Measurements from ENCODE around the gene SLC38A7.
A peak's percentile ranks its signal among the peaks of the same experiment; 100 is the strongest.

The SLC38A7 gene

DNA sequence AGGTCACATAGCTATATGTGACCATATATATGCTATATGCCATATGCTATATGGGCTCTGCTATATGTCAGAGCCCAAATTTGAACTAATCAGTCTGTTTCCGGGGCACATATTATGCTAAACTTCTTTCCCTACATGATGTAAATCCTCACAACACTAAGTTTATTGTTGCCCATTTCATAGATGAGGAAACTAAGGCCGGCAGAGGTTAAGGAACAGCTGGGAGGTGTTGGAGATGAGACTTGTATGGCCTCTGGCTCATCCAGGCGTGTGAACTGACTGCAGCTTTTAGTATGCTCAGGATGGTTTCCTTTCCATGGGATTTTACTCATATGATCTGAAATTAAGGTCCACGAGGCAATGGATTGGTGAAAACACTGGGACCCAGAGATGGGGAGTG, 37.5 kb downstream of the SLC38A7 start:
- no peak overlapping the region for H2BK5ac ChIP-seq (ENCODE audit: low read length)
- no peak overlapping the region for H3K18ac ChIP-seq (ENCODE audit: low read length)
- H4K8ac ChIP-seq (ENCODE audit: low read depth, low read length) = no peak overlapping the region
- no peak overlapping the region for H2BK15ac ChIP-seq (replicated peaks; ENCODE audit: low read depth)
- H3K56ac ChIP-seq (ENCODE audit: low read length) = no peak overlapping the region
- no peak overlapping the region for H3K4me3 ChIP-seq (ENCODE audit: low read length)
- no peaks in the 10 kb centered on the region for H3K36me3 ChIP-seq (ENCODE audit: control insufficient read depth, insufficient read depth, low read length)
- H2BK120ac ChIP-seq (ENCODE audit: low read depth, low read length) = no peak overlapping the region
- DNase-seq = no peak
- no peak overlapping the region for H3K27ac ChIP-seq (ENCODE audit: low read depth, low read length)
- no peak overlapping the region for H4K5ac ChIP-seq (ENCODE audit: low read length)
- no peak overlapping the region for H3K23ac ChIP-seq (ENCODE audit: low read length)
- H3K79me2 ChIP-seq (ENCODE audit: control insufficient read depth, insufficient read depth, low read length) = no peaks in the 10 kb centered on the region
- H3K27me3 ChIP-seq (ENCODE audit: insufficient read depth, low read length, poor library complexity) = no peaks in the 10 kb centered on the region
- WGBS (ENCODE audit: extremely low coverage, insufficient coverage, low lambda C conversion rate) = no CpG with 5 or more reads among the region's 4 CpGs
- no peak overlapping the region for H3K9ac ChIP-seq (ENCODE audit: low read length)
- H3K79me1 ChIP-seq (ENCODE audit: low read length) = no peaks in the 10 kb centered on the region
- H3K4me1 ChIP-seq (ENCODE audit: control insufficient read depth, low read depth, low read length) = no peaks in the 10 kb centered on the region
- H3K4me2 ChIP-seq (ENCODE audit: low read length) = no peak overlapping the region
- no peak overlapping the region for H3K4ac ChIP-seq (ENCODE audit: low read depth, low read length)
- no peak overlapping the region for H2AK5ac ChIP-seq (ENCODE audit: low read length)

- Histone ChIP-seq H3K36me3 (ENCODE audit: control insufficient read depth, insufficient read depth, low read length) (no peaks in the 10 kb centered on the region), H2AK5ac (ENCODE audit: low read length) (no peak overlapping the region), H3K4me2 (ENCODE audit: low read length) (no peak overlapping the region), H3K4ac (ENCODE audit: low read depth, low read length) (no peak overlapping the region), H3K18ac (ENCODE audit: low read length) (no peak overlapping the region), H3K9ac (ENCODE audit: low read length) (no peak overlapping the region), H2BK5ac (ENCODE audit: low read length) (no peak overlapping the region), H3K56ac (ENCODE audit: low read length) (no peak overlapping the region), H3K79me2 (ENCODE audit: control insufficient read depth, insufficient read depth, low read length) (no peaks in the 10 kb centered on the region), H3K27ac (ENCODE audit: low read depth, low read length) (no peak overlapping the region), H3K4me1 (ENCODE audit: control insufficient read depth, low read depth, low read length) (no peaks in the 10 kb centered on the region), H4K5ac (ENCODE audit: low read length) (no peak overlapping the region), H3K79me1 (ENCODE audit: low read length) (no peaks in the 10 kb centered on the region), H3K23ac (ENCODE audit: low read length) (no peak overlapping the region), H2BK120ac (ENCODE audit: low read depth, low read length) (no peak overlapping the region), H4K8ac (ENCODE audit: low read depth, low read length) (no peak overlapping the region), H3K4me3 (ENCODE audit: low read length) (no peak overlapping the region), H2BK15ac (replicated peaks; ENCODE audit: low read depth) (no peak overlapping the region), H3K27me3 (ENCODE audit: insufficient read depth, low read length, poor library complexity) (no peaks in the 10 kb centered on the region)
- no peak for DNase-seq
- no CpG with 5 or more reads among the region's 8 CpGs for WGBS (ENCODE audit: extremely low coverage, insufficient coverage, low lambda C conversion rate)
These were observed 39.6 kb downstream of the SLC38A7 start for GRCh38 chr16:58644765-58645487.

DNA sequence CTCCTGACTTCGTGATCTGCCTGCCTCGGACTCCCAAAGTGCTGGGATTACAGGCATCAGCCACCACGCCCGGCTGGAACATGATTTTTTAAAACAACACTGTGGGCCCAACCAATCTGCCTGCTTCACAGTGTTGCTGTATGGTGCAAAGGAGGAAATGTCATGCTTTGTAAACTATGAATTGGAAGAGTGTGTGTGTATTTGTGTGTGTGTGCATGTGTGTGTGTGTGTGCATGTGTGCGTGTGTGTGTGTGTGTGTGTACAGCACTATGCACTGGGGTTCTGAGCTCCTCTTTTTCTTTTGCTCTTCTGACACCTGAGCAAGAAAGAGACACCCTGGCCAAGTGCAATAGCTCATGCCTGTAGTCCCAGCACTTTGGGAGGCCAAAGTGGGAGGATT, 40.5 kb downstream of the SLC38A7 start:
- Histone ChIP-seq H3K4ac (ENCODE audit: low read depth, low read length) (no peak overlapping the region), H3K56ac (ENCODE audit: low read length) (no peak overlapping the region), H3K79me1 (ENCODE audit: low read length) (no peaks in the 10 kb centered on the region), H3K27ac (ENCODE audit: low read depth, low read length) (no peak overlapping the region), H3K4me2 (ENCODE audit: low read length) (no peak overlapping the region), H3K27me3 (ENCODE audit: insufficient read depth, low read length, poor library complexity) (no peaks in the 10 kb centered on the region), H3K9ac (ENCODE audit: low read length) (no peak overlapping the region), H2BK15ac (replicated peaks; ENCODE audit: low read depth) (no peak overlapping the region), H2AK5ac (ENCODE audit: low read length) (no peak overlapping the region), H3K36me3 (ENCODE audit: control insufficient read depth, insufficient read depth, low read length) (no peaks in the 10 kb centered on the region), H2BK5ac (ENCODE audit: low read length) (no peak overlapping the region), H3K4me1 (ENCODE audit: control insufficient read depth, low read depth, low read length) (no peaks in the 10 kb centered on the region), H2BK120ac (ENCODE audit: low read depth, low read length) (no peak overlapping the region), H4K8ac (ENCODE audit: low read depth, low read length) (no peak overlapping the region), H3K18ac (ENCODE audit: low read length) (no peak overlapping the region), H3K23ac (ENCODE audit: low read length) (no peak overlapping the region), H3K79me2 (ENCODE audit: control insufficient read depth, insufficient read depth, low read length) (no peaks in the 10 kb centered on the region), H3K4me3 (ENCODE audit: low read length) (no peak overlapping the region), H4K5ac (ENCODE audit: low read length) (no peak overlapping the region)
- no CpG with 5 or more reads among the region's 5 CpGs for WGBS (ENCODE audit: extremely low coverage, insufficient coverage, low lambda C conversion rate)
- no peak for DNase-seq

DNA sequence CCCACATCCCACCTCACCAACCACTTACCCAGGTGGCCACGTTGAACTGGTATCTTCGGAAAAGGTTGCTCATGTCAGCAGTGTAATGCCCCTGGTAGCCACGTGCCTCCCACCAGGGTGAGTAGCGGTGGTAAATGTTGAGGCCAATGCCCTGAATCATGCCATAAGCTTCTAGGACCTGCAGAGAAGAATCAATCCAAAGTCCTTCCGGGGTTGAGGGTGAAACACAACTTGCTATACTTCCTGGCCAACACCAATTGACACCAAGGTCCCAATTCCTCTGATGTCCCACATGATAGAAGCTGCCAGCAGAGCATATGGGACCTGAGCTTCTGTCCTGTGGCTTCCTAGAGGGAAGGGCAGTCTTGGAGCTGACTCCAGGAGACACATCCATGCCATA, 43.6 kb downstream of the SLC38A7 start:
- Histone ChIP-seq H3K79me2 (ENCODE audit: control insufficient read depth, insufficient read depth, low read length) (no peaks in the 10 kb centered on the region), H3K9ac (ENCODE audit: low read length) (no peak overlapping the region), H2BK120ac (ENCODE audit: low read depth, low read length) (no peak overlapping the region), H3K4ac (ENCODE audit: low read depth, low read length) (no peak overlapping the region), H3K4me2 (ENCODE audit: low read length) (no peak overlapping the region), H4K5ac (ENCODE audit: low read length) (no peak overlapping the region), H3K27ac (ENCODE audit: low read depth, low read length) (no peak overlapping the region), H2BK15ac (replicated peaks; ENCODE audit: low read depth) (no peak overlapping the region), H3K4me1 (ENCODE audit: control insufficient read depth, low read depth, low read length) (no peaks in the 10 kb centered on the region), H3K4me3 (ENCODE audit: low read length) (no peak overlapping the region), H3K36me3 (ENCODE audit: control insufficient read depth, insufficient read depth, low read length) (no peaks in the 10 kb centered on the region), H3K79me1 (ENCODE audit: low read length) (no peaks in the 10 kb centered on the region), H4K8ac (ENCODE audit: low read depth, low read length) (no peak overlapping the region), H3K27me3 (ENCODE audit: insufficient read depth, low read length, poor library complexity) (no peaks in the 10 kb centered on the region), H2BK5ac (ENCODE audit: low read length) (no peak overlapping the region), H2AK5ac (ENCODE audit: low read length) (no peak overlapping the region), H3K56ac (ENCODE audit: low read length) (no peak overlapping the region), H3K18ac (ENCODE audit: low read length) (no peak overlapping the region), H3K23ac (ENCODE audit: low read length) (no peak overlapping the region)
- WGBS (ENCODE audit: extremely low coverage, insufficient coverage, low lambda C conversion rate) = no CpG with 5 or more reads among the region's 5 CpGs
- no peak for DNase-seq

- Histone ChIP-seq H3K23ac (ENCODE audit: low read length) (no peak overlapping the region), H4K5ac (ENCODE audit: low read length) (no peak overlapping the region), H3K4ac (ENCODE audit: low read depth, low read length) (no peak overlapping the region), H3K4me1 (ENCODE audit: control insufficient read depth, low read depth, low read length) (no peaks in the 10 kb centered on the region), H3K36me3 (ENCODE audit: control insufficient read depth, insufficient read depth, low read length) (no peaks in the 10 kb centered on the region), H3K27me3 (ENCODE audit: insufficient read depth, low read length, poor library complexity) (no peaks in the 10 kb centered on the region), H3K79me2 (ENCODE audit: control insufficient read depth, insufficient read depth, low read length) (no peaks in the 10 kb centered on the region), H3K18ac (ENCODE audit: low read length) (no peak overlapping the region), H2BK15ac (replicated peaks; ENCODE audit: low read depth) (no peak overlapping the region), H2AK5ac (ENCODE audit: low read length) (no peak overlapping the region), H3K79me1 (ENCODE audit: low read length) (no peaks in the 10 kb centered on the region), H3K56ac (ENCODE audit: low read length) (no peak overlapping the region), H2BK120ac (ENCODE audit: low read depth, low read length) (no peak overlapping the region), H2BK5ac (ENCODE audit: low read length) (no peak overlapping the region), H3K4me3 (ENCODE audit: low read length) (no peak overlapping the region), H3K27ac (ENCODE audit: low read depth, low read length) (no peak overlapping the region), H4K8ac (ENCODE audit: low read depth, low read length) (no peak overlapping the region), H3K4me2 (ENCODE audit: low read length) (no peak overlapping the region), H3K9ac (ENCODE audit: low read length) (no peak overlapping the region)
- peak; percentile 35 for DNase-seq
- WGBS (ENCODE audit: extremely low coverage, insufficient coverage, low lambda C conversion rate) = no CpG with 5 or more reads among the region's 8 CpGs
These were observed 44.7 kb downstream of the SLC38A7 start for GRCh38 chr16:58639836-58640235.

- H2BK15ac ChIP-seq (replicated peaks; ENCODE audit: low read depth) = no peak overlapping the region
- H3K4me1 ChIP-seq (ENCODE audit: control insufficient read depth, low read depth, low read length) = no peaks in the 10 kb centered on the region
- H2BK120ac ChIP-seq (ENCODE audit: low read depth, low read length) = no peak overlapping the region
- H2AK5ac ChIP-seq (ENCODE audit: low read length) = no peak overlapping the region
- no peak overlapping the region for H3K27ac ChIP-seq (ENCODE audit: low read depth, low read length)
- H4K8ac ChIP-seq (ENCODE audit: low read depth, low read length) = no peak overlapping the region
- no peak overlapping the region for H3K23ac ChIP-seq (ENCODE audit: low read length)
- H2BK5ac ChIP-seq (ENCODE audit: low read length) = no peak overlapping the region
- no peak overlapping the region for H3K56ac ChIP-seq (ENCODE audit: low read length)
- H3K4ac ChIP-seq (ENCODE audit: low read depth, low read length) = no peak overlapping the region
- no peak overlapping the region for H3K4me2 ChIP-seq (ENCODE audit: low read length)
- no peak for DNase-seq
- no peaks in the 10 kb centered on the region for H3K79me1 ChIP-seq (ENCODE audit: low read length)
- no peaks in the 10 kb centered on the region for H3K79me2 ChIP-seq (ENCODE audit: control insufficient read depth, insufficient read depth, low read length)
- no CpG with 5 or more reads among the region's 4 CpGs for WGBS (ENCODE audit: extremely low coverage, insufficient coverage, low lambda C conversion rate)
- H3K9ac ChIP-seq (ENCODE audit: low read length) = no peak overlapping the region
- no peak overlapping the region for H4K5ac ChIP-seq (ENCODE audit: low read length)
- H3K27me3 ChIP-seq (ENCODE audit: insufficient read depth, low read length, poor library complexity) = no peaks in the 10 kb centered on the region
- H3K36me3 ChIP-seq (ENCODE audit: control insufficient read depth, insufficient read depth, low read length) = no peaks in the 10 kb centered on the region
- H3K18ac ChIP-seq (ENCODE audit: low read length) = no peak overlapping the region
- H3K4me3 ChIP-seq (ENCODE audit: low read length) = no peak overlapping the region
These were observed 45.3 kb downstream of the SLC38A7 start for GRCh38 chr16:58639230-58639629.
